ENCODE data around the gene VKORC1.

VKORC1 gene

GRCh38 chr16:31061126-31061812 lies 33.3 kb downstream of the VKORC1 start:
- DNase-seq: no peak

DNA sequence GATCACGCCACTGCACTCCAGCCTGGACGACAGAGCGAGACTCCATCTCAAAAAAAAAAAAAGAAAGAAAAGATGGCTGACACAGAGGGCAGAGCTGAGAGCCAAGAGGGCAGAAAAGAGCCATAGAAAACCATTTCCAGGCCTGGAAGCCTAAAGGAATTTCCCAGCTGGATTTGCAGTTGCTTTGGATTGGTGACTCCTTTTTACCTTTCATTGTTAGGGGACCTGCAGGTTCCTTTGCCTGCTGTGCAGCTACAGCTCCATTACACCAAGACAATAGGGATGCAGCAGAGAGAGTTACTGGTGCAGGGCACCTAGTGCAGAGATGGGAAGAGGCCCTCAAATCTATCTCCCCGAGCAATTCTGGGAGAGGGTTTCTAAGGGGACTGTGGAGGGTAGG lies 39.0 kb downstream of the VKORC1 start:
- DNase-seq: no peak

- no peak for DNase-seq
Observed at GRCh38 chr16:31052114-31052513, 42.5 kb downstream of the VKORC1 start.

- no peak for DNase-seq
Observed at GRCh38 chr16:31050280-31051030, 44.1 kb downstream of the VKORC1 start.

- DNase-seq: no peak
Observed at GRCh38 chr16:31043898-31044481, 50.6 kb downstream of the VKORC1 start.

- no peak for DNase-seq
Observed at GRCh38 chr16:31043352-31043751, 51.2 kb downstream of the VKORC1 start.

DNA sequence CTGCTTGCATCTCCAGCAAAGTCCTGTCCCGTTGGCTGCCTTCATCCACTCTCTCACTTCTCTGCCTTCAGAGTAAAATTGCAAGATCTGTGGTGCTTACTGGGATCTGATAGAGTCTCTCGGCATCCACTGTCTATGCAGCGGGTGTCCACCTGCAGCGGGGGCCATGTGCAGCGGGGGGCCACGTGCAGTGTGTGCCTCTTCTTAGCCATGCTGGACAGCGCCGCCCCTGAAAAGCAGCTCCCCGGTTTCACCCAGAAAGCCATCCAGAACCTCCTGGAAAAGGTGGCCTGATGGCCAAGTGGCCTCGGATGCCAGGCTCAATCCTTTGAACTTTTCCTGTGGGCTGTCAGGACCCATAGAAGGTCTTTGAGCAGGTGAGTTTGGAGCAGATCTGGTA lies 51.7 kb downstream of the VKORC1 start:
- DNase-seq: no peak

All from SHP77 treated with DMSO at 0.1 percent for 48 hours (cell line).